Liver (tissue), 3 donors: ENCODE measurements around the gene SOST.

Experiments
- EGR1 ChIP-seq, 2 donors: IDR thresholded peaks; 2 replicates each; pipeline ENCODE4 v1.6.1; 2016 to 2018; ENCODE audit warnings: antibody characterized with exemption in 2 of 2, low read depth in 2 of 2
- JUND ChIP-seq, 2 donors: IDR thresholded peaks; 2 replicates each; pipeline ENCODE4 v1.6.1; 2016; ENCODE audit warnings: antibody characterized with exemption in 2 of 2
- TAF1 ChIP-seq: conservative IDR thresholded peaks from 2 replicates; pipeline ENCODE4 v1.6.1; 2016; ENCODE audit warnings: antibody characterized with exemption, mild to moderate bottlenecking
- TF ChIP-seq, protein P1 (sequence below): fragments of 150-350 bp; IDR thresholded peaks from 2 replicates; pipeline ENCODE4 v1.5.1; 2017; ENCODE audit warnings: improper control_type of control experiment, low read depth, low read length; ENCODE audit not compliant: missing input control
- TF ChIP-seq, protein P2 (sequence below): IDR thresholded peaks from 2 replicates; pipeline ENCODE4 v1.6.1; 2016; ENCODE audit warnings: antibody characterized with exemption
- donor health status: healthy.
- donor health status: healthy.

DNA sequence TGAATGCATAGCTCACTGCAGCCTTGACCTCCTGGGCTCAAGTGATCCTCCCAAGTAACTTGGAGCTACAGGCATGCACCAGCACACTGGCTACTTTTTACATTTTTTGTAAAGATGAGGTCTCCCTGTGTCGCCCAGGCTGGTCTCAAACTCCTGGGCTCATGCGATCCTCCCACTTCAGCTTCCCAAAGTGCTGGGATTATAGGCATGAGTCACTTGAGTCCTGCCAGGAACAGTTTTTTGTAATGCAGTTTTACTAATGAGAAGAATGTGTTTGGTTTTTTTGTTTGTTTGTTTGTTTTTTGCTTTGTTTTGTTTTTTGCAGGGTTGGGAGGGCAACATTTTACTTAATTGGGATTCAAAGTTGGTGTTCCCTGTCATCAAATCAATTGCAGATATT, 22.2 kb downstream of the SOST start:
- TF ChIP-seq, protein P1, sequence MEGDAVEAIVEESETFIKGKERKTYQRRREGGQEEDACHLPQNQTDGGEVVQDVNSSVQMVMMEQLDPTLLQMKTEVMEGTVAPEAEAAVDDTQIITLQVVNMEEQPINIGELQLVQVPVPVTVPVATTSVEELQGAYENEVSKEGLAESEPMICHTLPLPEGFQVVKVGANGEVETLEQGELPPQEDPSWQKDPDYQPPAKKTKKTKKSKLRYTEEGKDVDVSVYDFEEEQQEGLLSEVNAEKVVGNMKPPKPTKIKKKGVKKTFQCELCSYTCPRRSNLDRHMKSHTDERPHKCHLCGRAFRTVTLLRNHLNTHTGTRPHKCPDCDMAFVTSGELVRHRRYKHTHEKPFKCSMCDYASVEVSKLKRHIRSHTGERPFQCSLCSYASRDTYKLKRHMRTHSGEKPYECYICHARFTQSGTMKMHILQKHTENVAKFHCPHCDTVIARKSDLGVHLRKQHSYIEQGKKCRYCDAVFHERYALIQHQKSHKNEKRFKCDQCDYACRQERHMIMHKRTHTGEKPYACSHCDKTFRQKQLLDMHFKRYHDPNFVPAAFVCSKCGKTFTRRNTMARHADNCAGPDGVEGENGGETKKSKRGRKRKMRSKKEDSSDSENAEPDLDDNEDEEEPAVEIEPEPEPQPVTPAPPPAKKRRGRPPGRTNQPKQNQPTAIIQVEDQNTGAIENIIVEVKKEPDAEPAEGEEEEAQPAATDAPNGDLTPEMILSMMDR = no peak
- no peak for TF ChIP-seq EGR1 (IDR thresholded peaks at IDR 0.05; ENCODE audit: low read depth in 2 of 2)
- TF ChIP-seq, protein P2, sequence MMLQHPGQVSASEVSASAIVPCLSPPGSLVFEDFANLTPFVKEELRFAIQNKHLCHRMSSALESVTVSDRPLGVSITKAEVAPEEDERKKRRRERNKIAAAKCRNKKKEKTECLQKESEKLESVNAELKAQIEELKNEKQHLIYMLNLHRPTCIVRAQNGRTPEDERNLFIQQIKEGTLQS = no peak
- TF ChIP-seq TAF1 = no peak
- no peak for TF ChIP-seq JUND (IDR thresholded peaks at IDR 0.05)
